PC-9 (cell line): Measurements from ENCODE around the gene HDAC7. TPM values are rescaled to one million over a fixed set of nuclear protein-coding genes. Genes with fewer than 3 reads are reported as not detected.

Experiments
- BruUV-seq: library from RNA; stranded (reverse); fragments of 400-500 nt; replicated peaks from 2 replicates; lab custom pipeline; 2021; lab: Mats Ljungman, UMichigan
- CTCF ChIA-PET: fragments of 300-600 bp; sonication (Branson Sonifier 250); formaldehyde crosslinking; loops from one replicate; lab custom pipeline; 2022; ENCODE audit warnings: antibody characterized with exemption; lab: Charles Lee
- POLR2A ChIA-PET: fragments of 300-600 bp; sonication (Branson Sonifier 250); formaldehyde crosslinking; loops from one replicate; lab custom pipeline; 2022; ENCODE audit warnings: antibody characterized with exemption; ENCODE audit not compliant: unreplicated experiment; lab: Charles Lee
- DNase-seq, 2 experiments: peaks; one replicate each; pipeline versions ENCODE4 v3.0.0 to v3.0.0-alpha.2; 2015 to 2022; ENCODE audit warnings: mixed read lengths in 1 of 2
- H2AFZ ChIP-seq: fragments of 200-600 bp; sonication (generic); 2 replicates; pipeline ENCODE4 v1.8.1; 2017; ENCODE audit warnings: antibody characterized with exemption
- H3F3A ChIP-seq: fragments of 200-600 bp; sonication (generic); 2 replicates; pipeline ENCODE4 v1.8.1; 2017; ENCODE audit warnings: antibody characterized with exemption, mild to moderate bottlenecking, low read depth; ENCODE audit not compliant: insufficient read depth
- H3K27ac ChIP-seq: fragments of 200-600 bp; sonication (generic); 2 replicates; pipeline ENCODE4 v1.6.1; 2016; ENCODE audit warnings: mixed run types
- H3K27me3 ChIP-seq: fragments of 200-600 bp; sonication (generic); 2 replicates; pipeline ENCODE4 v1.6.1; 2016; ENCODE audit warnings: low read depth, mixed run types; ENCODE audit not compliant: insufficient read depth
- H3K36me3 ChIP-seq: fragments of 200-600 bp; sonication (generic); 2 replicates; pipeline ENCODE4 v1.6.1; 2016; ENCODE audit warnings: low read depth, mixed run types
- H3K4me1 ChIP-seq: fragments of 200-600 bp; sonication (generic); replicated peaks from 2 replicates; pipeline ENCODE4 v1.6.1; 2016; ENCODE audit warnings: mixed run types; ENCODE audit not compliant: insufficient read depth
- H3K4me2 ChIP-seq: fragments of 200-600 bp; sonication (generic); 2 replicates; pipeline ENCODE4 v1.6.1; 2017; ENCODE audit warnings: mixed run types
- H3K4me3 ChIP-seq: fragments of 200-600 bp; sonication (generic); 2 replicates; pipeline ENCODE4 v1.6.1; 2016; ENCODE audit warnings: mixed run types
- H3K79me2 ChIP-seq: fragments of 200-600 bp; sonication (generic); 2 replicates; pipeline ENCODE4 v1.6.1; 2017; ENCODE audit warnings: low read depth, mixed run types
- H3K9me2 ChIP-seq: fragments of 200-600 bp; sonication (generic); 2 replicates; pipeline ENCODE4 v1.8.1; 2017; ENCODE audit warnings: mild to moderate bottlenecking; ENCODE audit not compliant: insufficient read depth
- H3K9me3 ChIP-seq: fragments of 200-600 bp; sonication (generic); 2 replicates; pipeline ENCODE4 v1.8.1; 2016; ENCODE audit warnings: low read depth; ENCODE audit not compliant: insufficient read depth
- H4K20me1 ChIP-seq: fragments of 200-600 bp; sonication (generic); 2 replicates; pipeline ENCODE4 v1.8.1; 2017; ENCODE audit not compliant: insufficient read depth
- EZH2 ChIP-seq: fragments of 200-600 bp; sonication (generic); IDR thresholded peaks from 2 replicates; pipeline ENCODE4 v1.8.0; 2017; ENCODE audit warnings: antibody characterized with exemption, low read depth
- intact Hi-C: fragments of 100-400 bp; cut with micrococcal nuclease; formaldehyde crosslinking; loops from one replicate; pipeline ENCODE4 v1.10.0; 2022; ENCODE audit not compliant: unreplicated experiment
- total RNA-seq: library from RNA; stranded (reverse); gene quantifications from 2 replicates; pipeline ENCODE4 v1.2.3, GENCODE V29; 2021
- TF ChIP-seq, protein P1 (sequence below): fragments of 200-600 bp; sonication (generic); conservative IDR thresholded peaks from 2 replicates; pipeline ENCODE4 v1.6.1; 2017; ENCODE audit warnings: mixed run types, antibody characterized with exemption, mild to moderate bottlenecking, moderate library complexity

HDAC7 gene
- total RNA-seq, 1 experiment from 2014 or later, result 106 TPM

GRCh38 chr12:47733142-47733541, 86.6 kb downstream of the HDAC7 start:
- H3K36me3 ChIP-seq, result no peaks in the 10 kb centered on the region
- H3K4me2 ChIP-seq, result no peak overlapping the region
- ChIA-PET CTCF (interaction anchor here (0.7 to 1.1 kb wide), 3 partner anchors 9 to 103 kb away, joined by 3 to 4 read pairs (median 4); no protein-coding TSS in a partner anchor), POLR2A (no interaction called here)
- no TSS peak for BruUV-seq
- H3F3A ChIP-seq, result 0 out of 2 replicates have a peak, but pooled peaks cover 6% of the 10 kb centered on the region
- no peaks in the 10 kb centered on the region for H3K79me2 ChIP-seq
- no peak overlapping the region for H3K27ac ChIP-seq
- H3K9me3 ChIP-seq, result no peaks in the 10 kb centered on the region
- no peaks in the 10 kb centered on the region for H3K27me3 ChIP-seq
- no peaks in the 10 kb centered on the region for H3K4me1 ChIP-seq
- H4K20me1 ChIP-seq, result no peaks in the 10 kb centered on the region
- no peak overlapping the region for H3K4me3 ChIP-seq
- TF ChIP-seq EZH2, result no peak
- TF ChIP-seq, protein P1, sequence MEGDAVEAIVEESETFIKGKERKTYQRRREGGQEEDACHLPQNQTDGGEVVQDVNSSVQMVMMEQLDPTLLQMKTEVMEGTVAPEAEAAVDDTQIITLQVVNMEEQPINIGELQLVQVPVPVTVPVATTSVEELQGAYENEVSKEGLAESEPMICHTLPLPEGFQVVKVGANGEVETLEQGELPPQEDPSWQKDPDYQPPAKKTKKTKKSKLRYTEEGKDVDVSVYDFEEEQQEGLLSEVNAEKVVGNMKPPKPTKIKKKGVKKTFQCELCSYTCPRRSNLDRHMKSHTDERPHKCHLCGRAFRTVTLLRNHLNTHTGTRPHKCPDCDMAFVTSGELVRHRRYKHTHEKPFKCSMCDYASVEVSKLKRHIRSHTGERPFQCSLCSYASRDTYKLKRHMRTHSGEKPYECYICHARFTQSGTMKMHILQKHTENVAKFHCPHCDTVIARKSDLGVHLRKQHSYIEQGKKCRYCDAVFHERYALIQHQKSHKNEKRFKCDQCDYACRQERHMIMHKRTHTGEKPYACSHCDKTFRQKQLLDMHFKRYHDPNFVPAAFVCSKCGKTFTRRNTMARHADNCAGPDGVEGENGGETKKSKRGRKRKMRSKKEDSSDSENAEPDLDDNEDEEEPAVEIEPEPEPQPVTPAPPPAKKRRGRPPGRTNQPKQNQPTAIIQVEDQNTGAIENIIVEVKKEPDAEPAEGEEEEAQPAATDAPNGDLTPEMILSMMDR, result no peak
- no peak for DNase-seq
- intact Hi-C loops, result no loop called here
- H3K9me2 ChIP-seq, result no peaks in the 10 kb centered on the region
- no peak overlapping the region for H2AFZ ChIP-seq

Other genes with a start within 250 kb of the HDAC7 start
- 31.6 and 37.0 TPM in 2 replicates for gene RPAP3, start 113.9 kb downstream of the HDAC7 start, total RNA-seq
- gene ENDOU, start 94.4 kb downstream of the HDAC7 start, total RNA-seq, result 0.25 and 0.39 TPM in 2 replicates
- gene RAPGEF3, start 61.0 kb downstream of the HDAC7 start, total RNA-seq, result 4.1 and 5.7 TPM in 2 replicates
- gene SLC48A1, start 46.7 kb downstream of the HDAC7 start, total RNA-seq, result 76.4 and 108 TPM in 2 replicates
- gene VDR, start 85.1 kb upstream of the HDAC7 start, total RNA-seq, result 7.5 and 12.3 TPM in 2 replicates
- 99.4 and 100 TPM in 2 replicates for gene TMEM106C, start 143.7 kb upstream of the HDAC7 start, total RNA-seq
- gene COL2A1, start 184.6 kb upstream of the HDAC7 start, total RNA-seq, result not detected in 2 replicates